ENCODE results near the gene CCDC18.
"Not testable (repeated sequence)": the region's sequence is repeated elsewhere in the genome, so short reads cannot be mapped to it uniquely, and the experiment has no call there.

The CCDC18 gene

DNA sequence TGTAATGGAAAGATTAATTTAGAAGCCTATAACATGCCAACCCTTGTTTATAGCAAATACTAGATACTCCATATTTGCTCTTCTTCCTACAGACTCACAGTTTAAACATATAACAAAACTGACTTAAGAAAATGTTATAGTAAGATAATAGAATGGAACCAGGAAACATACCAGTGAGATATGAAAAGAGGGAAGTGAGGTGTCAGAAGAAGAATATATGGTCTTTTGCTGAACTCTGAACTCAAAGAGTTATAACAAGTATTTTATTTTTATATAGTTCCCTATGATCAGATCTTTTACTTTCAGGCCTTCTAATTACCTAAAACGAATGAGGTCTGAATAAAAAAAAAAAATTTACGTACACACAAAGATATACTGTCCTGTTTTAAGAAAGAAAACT, 21.2 kb upstream of the CCDC18 start:
- peaks cover 17% of the 10 kb centered on the region for H3K4me1 Mint-ChIP-seq
- peaks cover 34% of the 10 kb centered on the region for H3K36me3 Mint-ChIP-seq
- no peak for ATAC-seq
- H3K9me3 Mint-ChIP-seq, result no peaks in the 10 kb centered on the region
- no peak overlapping the region for H3K4me3 Mint-ChIP-seq
- H3K27ac Mint-ChIP-seq, result no peak overlapping the region
- H3K27me3 Mint-ChIP-seq, result no peaks in the 10 kb centered on the region

DNA sequence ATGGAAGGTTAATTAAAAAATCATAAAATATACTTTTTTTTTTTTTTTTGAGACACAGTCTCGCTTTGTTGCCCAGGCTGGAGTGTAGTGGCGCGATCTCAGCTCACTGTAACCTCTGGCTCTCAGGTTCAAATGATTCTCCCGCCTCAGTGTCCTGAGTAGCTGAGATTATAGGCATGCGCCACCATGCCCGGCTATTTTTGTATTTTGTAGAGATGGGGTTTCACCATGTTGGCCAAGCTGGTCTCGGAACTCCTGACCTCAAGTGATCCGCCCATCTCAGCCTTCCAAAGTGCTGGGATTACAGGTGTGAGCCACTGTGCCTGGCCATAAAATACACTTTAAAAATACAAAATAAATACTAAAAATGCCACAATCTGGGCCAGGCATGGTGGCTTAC, 17.2 kb upstream of the CCDC18 start:
- not testable (repeated sequence) for H3K9me3 Mint-ChIP-seq, H3K27ac Mint-ChIP-seq, H3K27me3 Mint-ChIP-seq, H3K4me3 Mint-ChIP-seq, ATAC-seq
- Mint-ChIP-seq H3K36me3 (peaks cover 58% of the 10 kb centered on the region), H3K4me1 (peaks cover 46% of the 10 kb centered on the region)

DNA sequence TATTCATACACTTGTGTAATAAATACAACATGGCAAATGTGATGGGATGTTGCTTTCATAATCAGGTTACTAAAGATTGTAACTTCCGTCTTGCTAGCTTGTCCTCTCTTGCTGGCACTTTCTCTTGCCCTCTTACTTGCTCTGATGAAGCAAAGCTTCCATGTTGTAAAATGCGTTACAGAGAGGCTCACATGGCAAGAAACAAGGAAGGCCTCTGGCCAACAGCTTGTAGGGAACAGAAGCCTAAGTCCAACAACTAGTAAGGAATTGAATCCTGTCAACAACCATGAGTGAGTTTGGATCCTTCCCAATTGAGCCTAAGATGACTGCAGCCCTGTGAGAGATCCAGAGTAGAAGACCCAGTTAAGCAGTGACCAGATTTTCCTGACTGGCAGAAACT, 15.7 kb upstream of the CCDC18 start:
- Mint-ChIP-seq H3K9me3 (peaks cover 6% of the 10 kb centered on the region), H3K36me3 (peaks cover 63% of the 10 kb centered on the region), H3K4me3 (no peak overlapping the region), H3K27me3 (no peaks in the 10 kb centered on the region), H3K4me1 (peaks cover 60% of the 10 kb centered on the region), H3K27ac (no peak overlapping the region)
- no peak for ATAC-seq

DNA sequence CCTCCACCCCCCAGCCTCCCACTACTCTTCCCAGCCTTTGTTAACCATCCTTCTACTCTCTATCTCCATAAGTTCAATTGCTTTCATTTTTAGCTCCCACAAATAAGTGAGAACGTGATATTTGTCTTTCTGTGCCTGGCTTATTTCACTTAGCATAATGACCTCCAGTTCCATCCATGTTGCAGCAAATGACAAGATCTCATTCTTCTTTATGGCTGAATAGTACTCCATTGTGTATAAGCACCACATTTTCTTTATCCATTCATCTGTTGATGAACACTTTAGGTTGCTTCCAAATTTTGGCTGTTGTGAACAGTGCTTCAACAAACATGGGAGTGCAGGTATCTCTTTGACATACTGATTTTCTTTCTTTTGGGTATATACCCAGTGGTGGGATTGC, 14.6 kb upstream of the CCDC18 start:
- H3K27ac Mint-ChIP-seq, result not testable (repeated sequence)

DNA sequence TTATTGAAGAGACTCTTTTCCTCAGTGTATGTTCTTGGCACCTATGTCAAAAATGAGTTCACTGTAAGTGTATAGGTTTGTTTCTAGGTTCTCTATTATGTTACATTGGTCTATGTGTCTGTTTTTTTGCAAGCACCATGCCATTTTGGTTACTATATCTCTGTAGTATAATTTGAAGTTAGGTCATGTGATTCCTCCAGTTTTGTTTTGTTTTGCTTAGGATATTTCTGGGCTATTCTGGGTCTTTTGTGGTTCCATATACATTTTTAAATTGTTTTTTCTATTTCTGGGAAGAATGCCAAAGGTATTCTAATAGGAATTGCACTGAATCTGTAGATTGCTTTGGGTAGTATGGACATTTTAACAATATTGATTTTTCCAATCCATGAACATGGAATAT, 13.5 kb upstream of the CCDC18 start:
- Mint-ChIP-seq H3K4me1 (peaks cover 64% of the 10 kb centered on the region), H3K27ac (no peak overlapping the region), H3K4me3 (no peak overlapping the region), H3K9me3 (peaks cover 6% of the 10 kb centered on the region), H3K27me3 (no peaks in the 10 kb centered on the region), H3K36me3 (peaks cover 67% of the 10 kb centered on the region)
- no peak for ATAC-seq

More for the DNA sequence above, 14.6 kb upstream of the CCDC18 start:
- not testable (repeated sequence) for ATAC-seq, H3K27me3 Mint-ChIP-seq, H3K4me3 Mint-ChIP-seq, H3K9me3 Mint-ChIP-seq
- Mint-ChIP-seq H3K4me1 (peaks cover 62% of the 10 kb centered on the region), H3K36me3 (peaks cover 65% of the 10 kb centered on the region)

DNA sequence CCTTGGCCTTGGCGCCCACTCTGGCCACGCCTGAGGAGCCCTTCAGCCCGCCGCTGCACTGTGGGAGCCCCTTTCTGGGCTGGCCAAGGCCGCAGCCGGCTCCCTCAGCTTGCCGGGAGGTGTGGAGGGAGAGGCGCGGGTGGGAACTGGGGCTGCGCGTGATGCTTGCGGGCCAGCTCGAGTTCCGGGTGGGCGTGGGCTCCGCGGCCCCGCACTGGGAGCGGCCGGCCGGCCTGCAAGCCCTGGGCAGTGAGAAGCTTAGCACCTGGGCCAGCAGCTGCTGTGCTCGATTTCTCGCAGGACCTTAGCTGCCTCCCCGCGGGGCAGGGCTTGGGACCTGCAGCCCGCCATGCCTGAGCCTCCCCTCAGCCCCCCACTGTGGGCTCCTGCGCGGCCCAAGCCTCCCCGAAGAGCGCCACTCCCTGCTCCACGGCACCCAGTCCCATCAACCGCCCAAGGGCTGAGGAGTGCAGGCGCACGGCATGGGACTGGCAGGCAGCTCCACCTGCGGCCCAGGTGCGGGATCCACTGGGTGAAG, 10.3 kb upstream of the CCDC18 start:
- H3K4me1 Mint-ChIP-seq, result peaks cover 66% of the 10 kb centered on the region
- not testable (repeated sequence) for H3K27ac Mint-ChIP-seq, ATAC-seq, H3K27me3 Mint-ChIP-seq, H3K4me3 Mint-ChIP-seq, H3K9me3 Mint-ChIP-seq
- H3K36me3 Mint-ChIP-seq, result peaks cover 78% of the 10 kb centered on the region

DNA sequence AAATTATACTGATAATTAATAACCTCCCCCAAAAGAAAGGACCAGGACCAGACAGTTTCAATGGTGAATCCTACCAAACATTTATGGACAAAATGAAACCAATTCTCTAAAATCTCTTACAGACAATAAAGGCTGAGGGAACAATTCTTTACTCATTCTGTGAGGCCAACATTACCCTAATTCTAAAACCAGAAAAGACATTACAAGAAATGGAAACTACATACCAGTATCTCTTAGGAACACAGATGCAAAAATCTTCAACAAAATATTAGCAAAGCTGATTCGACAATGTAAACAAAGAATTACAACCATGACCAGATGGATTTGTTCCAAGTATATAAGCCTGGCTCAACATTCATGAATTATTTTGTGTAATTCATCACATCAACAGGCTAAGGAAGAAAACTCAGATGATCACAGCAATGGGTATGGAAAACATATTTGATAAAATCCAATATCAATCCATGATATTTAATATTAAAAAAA, 8.9 kb upstream of the CCDC18 start:
- peak overlapping the region; percentile 62 for H3K4me3 Mint-ChIP-seq
- H3K4me1 Mint-ChIP-seq, result peaks cover 65% of the 10 kb centered on the region
- peaks cover 75% of the 10 kb centered on the region for H3K36me3 Mint-ChIP-seq
- peaks cover 6% of the 10 kb centered on the region for H3K9me3 Mint-ChIP-seq
- no peak for ATAC-seq
- H3K27ac Mint-ChIP-seq, result no peak overlapping the region
- no peaks in the 10 kb centered on the region for H3K27me3 Mint-ChIP-seq

DNA sequence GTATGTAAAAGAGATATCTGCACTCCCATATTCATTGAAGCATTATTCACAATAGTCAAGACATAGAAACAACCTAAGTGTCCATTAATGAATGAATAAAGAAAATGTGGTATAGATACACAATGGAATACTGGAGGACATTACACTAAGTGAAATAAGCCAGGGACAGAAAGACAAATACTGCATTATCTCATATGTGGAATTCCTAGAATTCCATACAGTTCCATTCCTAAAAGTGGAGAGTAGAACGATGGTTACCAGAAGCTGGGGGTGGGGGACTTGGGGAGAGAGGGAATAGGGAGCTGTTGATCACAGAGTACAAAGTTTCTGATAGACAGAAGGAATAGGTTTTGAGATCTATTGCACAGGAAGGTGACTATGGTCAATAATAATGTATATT, 7.7 kb upstream of the CCDC18 start:
- H3K27me3 Mint-ChIP-seq, result no peaks in the 10 kb centered on the region
- no peak overlapping the region for H3K27ac Mint-ChIP-seq
- peaks cover 3% of the 10 kb centered on the region for H3K9me3 Mint-ChIP-seq
- no peak overlapping the region for H3K4me3 Mint-ChIP-seq
- ATAC-seq, result no peak
- peaks cover 64% of the 10 kb centered on the region for H3K36me3 Mint-ChIP-seq
- H3K4me1 Mint-ChIP-seq, result peaks cover 60% of the 10 kb centered on the region

DNA sequence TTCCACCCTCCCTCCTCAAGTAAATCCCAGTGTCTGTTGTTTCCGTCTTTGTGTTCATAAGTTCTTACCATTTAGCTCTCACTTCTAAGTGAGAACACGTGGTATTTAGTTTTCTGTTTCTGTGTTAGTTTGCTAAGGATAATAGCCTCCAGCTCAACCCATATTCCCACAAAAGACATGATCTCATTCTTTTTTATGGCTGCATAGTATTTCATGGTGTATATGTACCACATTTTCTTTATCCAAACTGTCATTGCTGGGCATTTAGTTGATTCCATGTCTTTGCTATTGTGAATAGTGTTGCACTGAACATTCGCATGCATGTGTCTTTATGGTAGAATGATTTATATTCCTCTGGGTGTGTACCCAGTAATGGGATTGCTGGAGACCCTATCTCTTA, 5.9 kb upstream of the CCDC18 start:
- not testable (repeated sequence) for H3K27me3 Mint-ChIP-seq, H3K4me3 Mint-ChIP-seq, ATAC-seq, H3K9me3 Mint-ChIP-seq, H3K27ac Mint-ChIP-seq
- H3K4me1 Mint-ChIP-seq, result peaks cover 55% of the 10 kb centered on the region
- peaks cover 55% of the 10 kb centered on the region for H3K36me3 Mint-ChIP-seq

DNA sequence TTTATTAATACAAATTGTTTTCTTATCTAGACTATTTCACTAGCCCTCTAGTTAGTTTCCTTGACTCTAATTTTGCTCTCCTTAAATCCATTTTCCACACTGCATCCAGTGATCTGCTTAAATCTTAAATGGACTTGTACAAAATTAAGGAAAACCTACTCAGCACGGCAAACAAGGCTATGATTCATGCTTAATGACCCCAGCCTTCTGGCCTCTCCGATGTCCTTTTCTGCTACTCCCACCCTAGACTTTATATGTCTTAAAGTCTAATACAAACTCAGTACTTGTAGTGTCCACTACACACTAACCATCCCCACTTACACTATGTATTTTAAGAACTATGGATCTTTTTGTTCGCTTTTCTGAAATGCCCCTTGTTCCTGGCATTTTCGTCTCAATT, 2.5 kb upstream of the CCDC18 start:
- no peak for ATAC-seq
- Mint-ChIP-seq H3K27me3 (no peaks in the 10 kb centered on the region), H3K4me3 (peak overlapping the region; percentile 99), H3K9me3 (no peaks in the 10 kb centered on the region), H3K36me3 (peaks cover 28% of the 10 kb centered on the region), H3K27ac (peak overlapping the region; percentile 99), H3K4me1 (peaks cover 44% of the 10 kb centered on the region)

DNA sequence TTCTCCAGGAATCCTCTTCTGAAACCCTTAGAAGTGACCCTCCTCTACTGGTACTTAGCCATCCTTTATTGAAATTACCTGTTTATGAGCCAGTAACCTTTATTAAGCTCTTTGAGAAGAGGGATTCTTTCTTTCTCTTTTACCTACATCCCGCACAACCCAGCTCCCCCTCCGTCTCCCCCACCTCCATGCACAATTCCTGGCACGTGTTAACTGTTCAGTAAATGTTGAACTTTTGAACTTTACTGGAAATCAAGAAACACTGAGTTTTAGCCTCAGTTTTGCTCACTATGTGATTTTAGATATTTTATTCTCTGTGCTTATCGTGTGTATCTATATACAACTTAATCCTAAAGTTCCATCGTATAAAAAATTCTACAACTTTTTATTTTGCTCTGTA, 2.1 kb upstream of the CCDC18 start:
- peak overlapping the region; percentile 99 for H3K4me3 Mint-ChIP-seq
- H3K36me3 Mint-ChIP-seq, result peaks cover 24% of the 10 kb centered on the region
- no peak for ATAC-seq
- H3K27me3 Mint-ChIP-seq, result no peaks in the 10 kb centered on the region
- no peaks in the 10 kb centered on the region for H3K9me3 Mint-ChIP-seq
- peaks cover 39% of the 10 kb centered on the region for H3K4me1 Mint-ChIP-seq
- H3K27ac Mint-ChIP-seq, result peak overlapping the region; percentile 99

DNA sequence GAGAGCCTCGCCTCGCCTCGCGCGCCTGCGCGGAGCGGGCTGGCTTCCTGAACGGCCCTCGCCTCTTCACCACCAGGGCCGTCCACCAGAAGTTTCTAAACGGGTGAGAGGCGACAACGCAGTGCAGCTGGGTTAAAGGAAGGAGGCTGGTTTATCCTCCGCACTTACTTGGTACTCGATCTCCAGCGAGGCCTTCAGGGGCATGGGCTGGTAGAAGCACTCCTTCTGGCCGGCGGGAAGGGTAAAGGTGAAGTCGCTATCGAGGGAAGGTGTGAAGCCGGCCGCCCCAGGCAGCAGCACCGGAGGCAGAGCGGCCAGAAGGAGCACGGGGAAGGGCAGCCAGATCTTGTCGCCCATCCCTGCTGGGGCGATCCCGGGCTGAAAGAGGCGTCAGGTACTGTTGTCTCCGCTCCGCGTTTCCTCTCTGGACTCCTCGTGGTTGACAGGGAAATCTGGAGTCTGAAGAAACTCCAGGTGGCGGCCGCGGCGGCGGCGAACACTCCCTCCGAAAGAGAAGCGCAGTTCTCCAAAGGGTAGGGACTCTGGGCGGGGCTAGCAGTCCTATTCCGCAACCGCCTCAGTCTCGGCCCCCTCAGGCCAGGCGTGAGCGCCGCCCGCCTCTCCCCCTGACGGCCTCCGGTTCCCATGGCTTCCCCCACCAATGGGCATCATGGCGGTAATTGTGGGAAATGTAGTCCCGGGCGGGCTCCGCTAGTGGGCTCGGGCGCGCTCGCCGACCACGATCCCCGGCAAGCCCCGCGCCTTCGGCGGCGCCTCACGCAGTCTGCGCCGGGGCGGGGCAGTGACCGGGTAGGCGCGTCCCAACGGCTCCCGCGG, 420 bp upstream of the CCDC18 start, which contains the start of gene TMED5:
Gene TMED5, minus strand, starts transcription at position 528 of the 837 bp plus-strand sequence. Its CDS starts 171 bp downstream, at position 357.
- ATAC-seq, result peak; percentile 96
- no peaks in the 10 kb centered on the region for H3K9me3 Mint-ChIP-seq
- H3K27me3 Mint-ChIP-seq, result no peaks in the 10 kb centered on the region
- H3K4me1 Mint-ChIP-seq, result peaks cover 45% of the 10 kb centered on the region
- H3K27ac Mint-ChIP-seq, result peak within 1 kb of the TSS; percentile 99
- H3K4me3 Mint-ChIP-seq, result peak within 1 kb of the TSS; percentile 99
- H3K36me3 Mint-ChIP-seq, result peaks cover 21% of the 10 kb centered on the region

DNA sequence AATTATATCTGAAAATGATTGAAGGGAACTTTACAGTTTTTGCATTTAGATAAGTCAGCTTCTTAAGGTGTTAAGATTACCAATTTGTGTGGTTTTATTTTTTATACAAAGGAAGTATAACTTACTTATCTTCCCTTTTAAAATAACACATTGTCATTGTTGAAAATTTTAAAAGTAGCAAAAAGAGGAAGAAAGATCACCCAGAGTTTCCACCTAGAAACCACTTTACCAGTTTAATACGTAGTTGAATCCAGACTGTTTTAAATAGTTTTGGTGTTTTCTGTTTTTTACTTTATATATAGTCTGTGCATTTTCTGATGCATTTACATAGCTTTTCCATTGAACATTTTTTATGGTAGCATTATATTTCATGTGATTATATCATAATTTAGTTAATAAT, 6.1 kb downstream of the CCDC18 start:
- Mint-ChIP-seq H3K4me1 (peaks cover 66% of the 10 kb centered on the region), H3K36me3 (peaks cover 34% of the 10 kb centered on the region), H3K27me3 (no peaks in the 10 kb centered on the region), H3K4me3 (no peak overlapping the region), H3K27ac (no peak overlapping the region), H3K9me3 (no peaks in the 10 kb centered on the region)
- ATAC-seq, result peak; percentile 50

DNA sequence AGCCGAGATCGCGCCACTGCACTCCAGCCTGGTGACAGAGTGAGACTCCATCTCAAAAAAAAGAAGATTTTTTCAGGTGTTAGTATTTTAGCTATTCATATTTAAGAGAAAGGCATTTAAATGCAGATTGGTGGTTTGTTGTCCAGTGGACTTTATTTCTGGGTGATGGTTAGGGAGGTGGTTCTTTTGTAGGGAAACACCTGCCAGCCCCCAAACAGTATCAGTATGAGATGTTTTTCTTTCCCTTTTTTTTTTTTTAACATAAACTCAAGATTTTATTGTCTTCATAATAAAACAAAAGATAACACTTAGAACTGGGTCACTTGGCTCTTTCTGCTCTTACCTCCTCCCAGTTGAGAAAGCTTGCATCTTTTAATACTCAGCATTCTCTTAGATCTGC, 9.9 kb downstream of the CCDC18 start:
- Mint-ChIP-seq H3K4me1 (peaks cover 43% of the 10 kb centered on the region), H3K4me3 (no peak overlapping the region), H3K27ac (no peak overlapping the region), H3K9me3 (no peaks in the 10 kb centered on the region), H3K36me3 (peaks cover 35% of the 10 kb centered on the region), H3K27me3 (no peaks in the 10 kb centered on the region)
- ATAC-seq, result no peak

DNA sequence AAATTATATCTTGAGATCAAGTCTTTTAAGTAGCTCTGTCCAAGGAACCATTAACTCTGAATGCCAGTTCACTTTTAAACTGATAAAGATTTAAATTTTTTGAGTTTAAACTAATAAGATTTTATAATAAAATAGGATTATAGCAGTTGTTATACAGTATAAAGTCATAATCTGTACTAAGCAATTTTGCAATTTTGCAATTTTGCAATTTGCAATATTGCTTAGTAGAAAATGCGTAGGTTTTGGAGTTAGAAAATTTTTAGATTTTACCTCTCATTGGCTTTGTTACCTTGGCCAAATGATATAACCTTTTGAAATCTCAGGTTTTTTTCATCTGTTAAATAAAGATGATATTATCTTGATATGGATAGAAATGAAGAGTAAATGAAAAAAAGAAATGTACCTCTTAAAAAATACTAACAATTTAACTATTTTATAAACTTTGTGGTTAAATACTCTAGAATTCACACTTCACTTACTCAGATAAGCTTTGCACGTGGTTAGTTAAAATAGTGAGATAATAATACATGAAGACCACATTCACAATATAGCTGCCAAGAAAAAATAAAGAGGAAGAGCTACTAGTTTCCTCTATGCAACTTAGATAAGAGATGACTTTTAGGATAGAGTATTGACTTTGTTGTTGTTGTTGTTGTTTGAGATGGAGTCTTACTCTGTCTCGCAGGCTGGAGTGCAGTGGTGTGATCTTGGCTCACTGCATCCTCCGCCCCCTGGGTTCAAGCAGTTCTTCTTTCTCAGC, 13.9 kb downstream of the CCDC18 start:
- peaks cover 22% of the 10 kb centered on the region for H3K4me1 Mint-ChIP-seq
- no peaks in the 10 kb centered on the region for H3K27me3 Mint-ChIP-seq
- no peak overlapping the region for H3K4me3 Mint-ChIP-seq
- ATAC-seq, result no peak
- peaks cover 47% of the 10 kb centered on the region for H3K36me3 Mint-ChIP-seq
- no peaks in the 10 kb centered on the region for H3K9me3 Mint-ChIP-seq
- H3K27ac Mint-ChIP-seq, result no peak overlapping the region

Data from stimulated activated memory B cell treated with anti-CD40 and anti-IgM and Interleukin-4, amounts not matched to agents 10 μg/mL and 1 μg/mL and 100 μg/mL, for 72 hours (primary cell).